ENCODE results near the gene MATCAP1.

MATCAP1 gene

GRCh38 chr16:67208154-67208896, 24.6 kb upstream of the MATCAP1 start:
- H3K4me3 ChIP-seq (ENCODE audit: low read depth, low read length): no peak overlapping the region

- no peak overlapping the region for H3K4me3 ChIP-seq (ENCODE audit: low read depth, low read length)
These were observed 23.7 kb upstream of the MATCAP1 start for GRCh38 chr16:67207249-67208091.

DNA sequence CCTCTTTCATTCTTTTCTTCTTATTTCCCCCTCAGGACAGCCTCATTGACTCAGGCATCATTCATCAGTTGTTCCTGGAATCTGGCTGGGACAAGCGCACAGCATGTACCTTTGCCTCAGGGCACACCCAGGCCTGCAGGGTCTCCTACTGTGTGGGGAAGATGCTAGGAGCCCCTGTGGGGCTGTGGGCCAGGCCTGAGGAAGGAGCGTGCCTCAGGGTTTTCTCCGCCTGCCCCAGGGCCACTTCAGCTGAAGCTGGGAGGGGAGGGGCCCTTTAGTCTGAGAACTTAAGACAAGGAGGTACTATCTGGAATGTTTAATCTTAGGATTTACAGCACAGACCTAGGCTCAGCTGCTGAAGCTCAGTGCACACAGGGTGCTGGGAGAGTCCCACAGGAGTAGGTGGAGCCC, 23.1 kb upstream of the MATCAP1 start:
- no peak overlapping the region for H3K4me3 ChIP-seq (ENCODE audit: low read depth, low read length)

DNA sequence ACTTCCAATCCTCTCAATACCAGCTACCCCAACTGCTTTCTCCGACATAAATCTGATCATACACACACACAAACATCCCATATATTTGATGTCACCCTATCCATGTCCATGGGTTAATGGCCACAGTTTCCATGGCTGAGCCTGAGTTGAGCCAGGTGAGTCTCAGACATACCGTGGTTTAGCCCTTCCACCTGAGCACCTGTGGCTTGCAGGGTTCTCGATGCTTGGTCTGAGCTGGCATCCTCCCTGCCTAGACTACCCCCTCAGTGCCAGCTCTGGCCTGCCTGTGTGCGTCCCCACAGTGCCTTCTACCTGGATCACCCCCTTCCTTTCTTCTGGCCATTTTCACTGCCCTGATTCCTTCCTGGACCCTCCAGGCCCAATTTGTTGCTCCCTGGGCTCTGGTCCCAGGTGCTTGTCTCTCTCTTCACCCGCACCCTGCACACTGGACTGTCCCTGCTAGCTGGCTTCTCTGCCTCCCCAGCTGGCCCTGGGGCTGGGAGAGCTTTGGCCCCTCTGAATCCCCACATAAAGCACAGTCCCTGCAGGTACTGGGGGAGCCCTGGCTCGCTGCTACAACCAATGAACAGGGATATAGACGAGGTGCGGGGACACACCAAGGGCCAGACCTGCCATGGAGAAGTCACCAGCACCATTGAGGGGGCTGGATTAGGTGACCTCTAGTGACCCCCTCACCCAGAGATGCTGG, 22.5 kb upstream of the MATCAP1 start:
- no peak overlapping the region for H3K4me3 ChIP-seq (ENCODE audit: low read depth, low read length)

DNA sequence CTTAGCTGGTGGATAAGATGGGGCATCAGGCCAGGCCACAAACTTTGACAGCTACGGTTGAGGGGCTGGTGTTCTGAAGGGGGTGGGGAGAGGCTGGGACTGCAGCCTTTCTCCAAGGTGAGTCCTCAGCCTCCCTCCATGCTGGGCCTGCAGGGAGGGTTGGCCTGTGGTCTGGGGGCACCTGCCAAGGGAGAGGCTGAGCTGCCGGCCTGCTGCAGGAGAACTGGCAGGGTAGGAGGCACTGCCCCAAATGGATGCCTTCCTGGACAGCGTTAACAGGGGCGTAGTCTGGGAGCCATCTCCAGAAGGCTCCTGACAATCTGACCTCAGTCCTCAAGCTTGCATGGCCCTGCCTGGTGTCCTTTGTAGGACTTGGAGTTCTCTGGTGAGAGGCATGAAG, 20.3 kb upstream of the MATCAP1 start:
- H3K4me3 ChIP-seq (ENCODE audit: low read depth, low read length): no peak overlapping the region

GRCh38 chr16:67202956-67203493, 19.3 kb upstream of the MATCAP1 start:
- no peak overlapping the region for H3K4me3 ChIP-seq (ENCODE audit: low read depth, low read length)

DNA sequence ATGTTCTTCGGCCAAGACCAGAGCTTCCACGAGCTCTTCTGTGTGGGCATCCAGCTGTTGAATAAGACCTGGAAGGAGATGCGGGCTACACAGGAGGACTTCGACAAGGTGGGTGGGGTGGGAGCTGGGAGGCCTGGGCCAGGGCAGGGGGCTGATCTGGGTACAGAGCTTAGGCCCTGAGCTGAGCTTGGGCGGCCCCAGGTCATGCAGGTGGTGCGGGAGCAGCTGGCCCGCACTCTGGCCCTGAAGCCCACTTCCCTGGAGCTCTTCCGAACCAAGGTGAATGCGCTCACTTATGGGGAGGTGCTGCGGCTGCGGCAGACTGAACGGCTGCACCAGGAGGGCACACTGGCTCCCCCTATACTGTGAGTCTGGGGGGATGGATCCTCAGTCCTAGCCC, 18.7 kb upstream of the MATCAP1 start:
- H3K4me3 ChIP-seq (ENCODE audit: low read depth, low read length): no peak overlapping the region

- H3K4me3 ChIP-seq (ENCODE audit: low read depth, low read length): no peak overlapping the region
These were observed 17.9 kb upstream of the MATCAP1 start for GRCh38 chr16:67201411-67202345.

DNA sequence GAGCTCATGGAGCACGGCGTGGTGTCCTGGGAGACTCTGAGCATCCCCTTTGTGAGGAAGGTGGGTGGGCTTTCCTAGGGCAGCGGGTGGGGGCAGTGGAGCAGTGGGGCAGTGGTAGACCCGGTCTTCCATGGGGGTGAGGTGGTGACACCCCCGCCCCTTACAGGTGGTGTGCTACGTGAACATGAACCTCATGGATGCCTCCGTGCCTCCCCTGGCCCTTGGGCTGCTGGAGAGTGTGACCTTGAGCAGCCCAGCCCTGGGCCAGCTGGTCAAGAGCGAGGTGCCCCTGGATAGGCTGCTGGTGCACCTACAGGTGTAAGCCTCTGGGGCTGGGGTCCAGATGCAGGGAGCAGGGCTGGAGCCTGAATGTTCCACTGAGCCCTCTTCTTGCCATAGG, 16.7 kb upstream of the MATCAP1 start:
- peak overlapping the region; percentile 6 for H3K4me3 ChIP-seq (ENCODE audit: low read depth, low read length)

- H3K4me3 ChIP-seq (ENCODE audit: low read depth, low read length): peak overlapping the region; percentile 60
These were observed 16.0 kb upstream of the MATCAP1 start for GRCh38 chr16:67199808-67200198.

- H3K4me3 ChIP-seq (ENCODE audit: low read depth, low read length): peak within 1 kb of the TSS; percentile 60
These were observed 15.4 kb upstream of the MATCAP1 start, which contains the start of gene ELMO3 for GRCh38 chr16:67199011-67199807. TSS of gene ELMO3 (plus strand) at chr16:67199131. CDS start at chr16:67199327, 196 bp downstream.

GRCh38 chr16:67198238-67198734, 14.5 kb upstream of the MATCAP1 start:
- no peak overlapping the region for H3K4me3 ChIP-seq (ENCODE audit: low read depth, low read length)

- no peak overlapping the region for H3K4me3 ChIP-seq (ENCODE audit: low read depth, low read length)
These were observed 13.9 kb upstream of the MATCAP1 start for GRCh38 chr16:67197704-67198103.

GRCh38 chr16:67196881-67197280, 13.1 kb upstream of the MATCAP1 start:
- no peak overlapping the region for H3K4me3 ChIP-seq (ENCODE audit: low read depth, low read length)

DNA sequence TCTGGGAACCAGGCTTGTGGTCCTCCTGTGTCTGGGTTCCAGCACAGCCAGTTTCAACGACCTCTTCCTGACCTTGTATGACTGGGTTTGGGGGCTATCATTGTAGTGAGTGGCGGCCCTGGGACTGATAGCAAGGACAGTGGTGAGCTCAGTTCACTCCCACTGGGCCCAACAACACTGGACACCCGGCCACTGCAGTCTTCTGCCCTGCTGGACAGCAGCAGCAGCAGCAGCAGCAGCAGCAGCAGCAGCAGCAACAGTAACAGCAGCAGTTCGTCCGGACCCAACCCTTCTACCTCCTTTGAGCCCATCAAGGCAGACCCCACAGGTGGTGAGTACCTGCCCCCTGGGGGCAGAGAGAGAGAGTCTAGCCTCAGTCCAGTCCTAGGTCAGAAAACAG, 11.9 kb upstream of the MATCAP1 start:
- H3K4me3 ChIP-seq (ENCODE audit: low read depth, low read length): no peak overlapping the region

DNA sequence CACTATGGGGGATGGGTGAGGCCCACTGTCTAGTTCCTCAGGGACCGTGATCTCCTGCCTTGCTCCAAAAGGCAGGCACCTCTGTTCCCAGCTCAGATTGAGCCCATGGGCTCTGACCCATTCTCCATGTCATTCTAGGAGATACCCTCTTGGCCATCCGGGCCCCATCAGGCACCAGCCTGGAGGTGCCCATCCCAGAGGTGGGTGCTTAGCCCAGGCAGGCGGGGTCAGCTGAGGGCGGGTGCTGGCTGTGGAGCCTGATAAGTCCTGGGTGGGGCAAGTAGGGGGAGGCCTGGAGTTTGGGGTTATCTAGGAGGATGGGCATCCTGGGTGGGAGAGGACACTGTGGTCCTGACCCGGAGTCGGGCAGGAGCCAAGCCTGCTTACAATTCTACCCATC, 10.5 kb upstream of the MATCAP1 start:
- no peak overlapping the region for H3K4me3 ChIP-seq (ENCODE audit: low read depth, low read length)

DNA sequence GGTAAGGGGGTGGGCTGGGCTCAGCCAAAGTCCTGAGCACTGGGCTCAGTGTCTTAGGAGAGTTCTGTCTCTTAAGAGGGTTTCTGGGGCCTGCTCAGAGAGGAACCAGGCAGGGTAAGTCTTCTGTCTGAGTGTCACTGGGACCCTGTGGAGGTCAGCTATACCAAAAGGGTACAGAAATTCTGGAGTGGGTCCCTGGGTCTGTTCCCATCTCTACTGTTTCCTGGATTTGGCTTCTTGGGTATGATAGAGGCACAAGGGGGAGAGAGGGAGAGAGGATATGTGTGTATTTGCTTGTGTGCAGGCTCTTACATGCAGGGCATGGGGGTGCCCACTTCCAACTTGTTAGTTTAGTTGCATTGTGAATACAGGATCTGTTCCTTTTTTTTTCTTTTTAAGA, 9.8 kb upstream of the MATCAP1 start:
- H3K4me3 ChIP-seq (ENCODE audit: low read depth, low read length): no peak overlapping the region

DNA sequence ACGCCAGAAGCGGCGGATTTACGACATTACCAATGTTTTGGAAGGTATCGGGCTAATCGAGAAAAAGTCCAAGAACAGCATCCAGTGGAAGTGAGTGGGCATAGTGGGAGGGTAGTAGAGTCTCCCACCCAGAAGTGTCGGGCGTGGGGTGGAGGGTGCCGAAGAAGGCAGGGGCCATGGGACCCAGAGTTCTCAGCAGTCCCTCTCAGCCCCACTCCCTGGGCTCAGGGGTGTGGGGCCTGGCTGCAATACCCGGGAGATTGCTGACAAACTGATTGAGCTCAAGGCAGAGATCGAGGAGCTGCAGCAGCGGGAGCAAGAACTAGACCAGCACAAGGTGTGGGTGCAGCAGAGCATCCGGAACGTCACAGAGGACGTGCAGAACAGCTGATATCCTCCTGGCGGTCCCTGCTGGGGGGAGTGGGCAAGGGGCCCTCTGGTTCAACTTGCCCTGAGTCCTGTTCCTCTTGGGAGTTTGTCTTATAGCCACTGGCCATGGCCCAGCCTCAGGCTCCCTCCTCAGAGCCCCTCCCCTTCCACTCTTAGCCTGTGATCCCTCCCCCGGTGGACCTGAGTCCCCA, 9.1 kb upstream of the MATCAP1 start:
- peak overlapping the region; percentile 100 for H3K4me3 ChIP-seq (ENCODE audit: low read depth, low read length)

Data from iPS-11a (cell line).